HG02623 (cell line): ENCODE data around the gene HIVEP3.

Experiments used
- ATAC-seq: cut with Tn5 transposase; IDR thresholded peaks from one replicate; pipeline ENCODE4 v1.9.1; 2021; ENCODE audit warnings: moderate library complexity; ENCODE audit not compliant: unreplicated experiment

HIVEP3 gene

GRCh38 chr1:41545996-41546832, 372.5 kb downstream of the HIVEP3 start:
- ATAC-seq = no peak

DNA sequence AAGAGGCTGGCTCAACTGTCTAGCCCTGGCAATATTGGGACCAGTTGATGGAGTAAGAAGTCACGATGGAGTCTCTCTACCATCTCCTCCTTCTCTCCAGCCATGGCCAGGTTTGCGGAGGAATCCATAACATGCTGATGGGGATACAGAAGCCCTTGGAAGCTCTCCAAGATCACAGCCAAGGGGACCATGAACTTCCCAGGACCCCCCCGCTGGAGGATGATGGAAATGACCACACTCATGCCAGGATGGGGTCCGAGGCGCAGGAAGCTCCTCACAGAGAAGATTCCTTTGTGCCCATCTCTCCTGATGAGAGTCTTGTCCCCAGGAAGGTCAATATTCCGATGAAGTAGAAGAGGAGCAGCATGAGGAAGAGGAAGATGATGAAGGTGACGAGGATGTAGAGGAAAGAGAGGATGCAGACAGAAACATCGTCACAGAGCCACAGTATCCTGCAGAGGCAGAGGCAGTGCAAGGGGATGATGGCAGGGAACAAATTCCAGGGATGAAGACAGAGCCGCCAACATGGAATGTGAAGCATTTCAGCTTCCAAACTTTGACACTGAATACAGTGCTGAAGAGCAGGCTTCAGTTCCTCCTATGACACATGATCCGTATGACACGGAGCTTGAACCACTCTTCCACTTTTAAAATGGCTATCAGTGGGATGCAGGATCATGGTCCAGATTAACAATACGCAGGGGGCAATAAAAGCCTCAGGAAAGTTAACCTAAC, 376.4 kb downstream of the HIVEP3 start:
- ATAC-seq = no peak

DNA sequence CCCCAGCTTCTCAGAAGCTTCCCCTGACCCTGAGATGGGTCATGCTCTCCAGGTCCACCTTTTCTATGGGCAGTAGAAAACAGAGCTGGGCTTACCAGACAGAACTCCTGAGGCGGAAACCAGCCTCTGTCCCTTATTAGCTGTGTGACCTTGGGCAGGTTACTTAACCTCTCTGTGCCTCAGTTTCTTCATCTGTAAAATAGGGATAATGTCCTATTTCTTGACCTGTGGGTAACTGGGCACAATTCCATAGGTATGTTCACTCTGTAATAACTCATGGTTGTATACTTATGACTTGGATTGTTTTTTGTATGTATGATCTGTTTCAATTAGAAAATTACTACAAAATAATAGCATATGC, 377.1 kb downstream of the HIVEP3 start:
- no peak for ATAC-seq

DNA sequence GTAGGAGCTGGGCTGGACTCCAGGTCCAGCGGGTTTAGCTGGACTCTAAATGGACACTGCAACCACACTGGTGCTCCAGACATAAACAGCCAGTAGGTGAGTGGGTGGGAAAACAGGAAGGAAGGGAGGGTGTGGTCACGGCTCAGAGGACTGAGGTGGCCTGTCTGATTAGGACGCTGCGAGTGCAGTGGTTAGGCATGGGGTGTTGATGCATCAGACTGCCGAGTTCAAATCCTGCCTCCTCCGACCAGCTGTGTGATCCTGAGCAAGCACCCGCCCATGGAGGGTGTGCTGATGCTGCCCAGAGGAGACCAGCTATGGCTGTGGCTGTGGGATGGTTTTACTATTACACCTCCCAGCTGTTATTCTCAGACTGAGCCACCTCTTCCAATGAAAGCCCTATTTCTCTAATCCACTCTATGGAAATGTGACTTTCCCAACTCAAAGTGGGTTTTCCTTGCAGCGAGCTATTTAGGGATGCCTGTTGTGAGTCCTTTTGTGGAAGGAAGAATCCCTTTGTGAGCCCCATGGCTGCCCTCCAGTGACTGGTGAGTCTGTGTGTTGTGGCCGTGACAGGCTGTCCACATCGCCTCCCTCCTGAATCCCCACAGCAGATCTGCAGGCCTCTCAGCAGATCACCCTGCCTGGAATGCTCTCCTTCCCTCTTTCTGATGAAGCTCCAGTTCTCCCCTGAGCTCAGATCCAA, 377.7 kb downstream of the HIVEP3 start:
- no peak for ATAC-seq

- ATAC-seq = no peak
These were observed 378.7 kb downstream of the HIVEP3 start for GRCh38 chr1:41539999-41540398.

GRCh38 chr1:41539418-41539805, 379.3 kb downstream of the HIVEP3 start:
- no peak for ATAC-seq

GRCh38 chr1:41538741-41539417, 379.8 kb downstream of the HIVEP3 start:
- no peak for ATAC-seq

GRCh38 chr1:41537788-41538351, 380.9 kb downstream of the HIVEP3 start:
- ATAC-seq = no peak

DNA sequence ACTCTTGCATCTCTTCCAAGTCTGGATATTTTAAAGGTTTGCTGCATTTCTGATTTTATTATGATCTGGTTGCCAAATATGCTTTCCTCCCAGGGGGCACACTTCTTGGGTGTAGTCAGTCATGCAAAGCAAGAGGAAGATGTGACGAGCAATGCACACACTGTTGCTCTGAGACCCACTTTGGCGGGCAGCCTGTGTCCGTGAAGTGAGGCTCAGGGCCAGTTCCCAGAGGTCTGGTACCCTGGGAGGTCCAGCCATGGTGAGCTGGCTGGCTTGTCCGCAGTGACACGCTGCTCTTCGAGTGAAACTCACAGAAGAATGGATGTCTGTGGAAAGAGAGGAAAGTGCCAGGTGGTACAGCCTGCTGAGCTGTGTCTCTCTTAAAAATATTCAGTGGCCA, 381.5 kb downstream of the HIVEP3 start:
- ATAC-seq = no peak

DNA sequence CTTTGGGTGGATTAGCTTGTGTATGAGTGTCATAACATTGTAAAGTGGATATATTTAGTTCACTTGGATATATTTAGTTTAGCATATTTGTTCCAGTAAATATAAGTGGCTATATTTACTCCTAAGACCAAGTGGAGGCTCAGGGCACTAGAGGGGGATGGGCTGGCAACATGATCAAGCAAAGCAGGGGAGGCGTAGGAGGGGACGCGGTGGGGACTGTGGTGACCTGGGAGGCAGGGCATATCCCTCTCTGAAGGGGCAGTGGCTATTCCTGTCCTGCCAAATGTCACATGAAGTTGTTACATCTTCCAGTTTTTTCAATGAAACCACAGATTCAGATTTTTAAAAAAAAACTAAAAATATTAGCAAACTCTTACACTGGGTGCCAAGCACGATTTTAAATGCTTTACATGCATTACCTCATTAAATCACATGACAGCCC, 382.3 kb downstream of the HIVEP3 start:
- ATAC-seq = no peak

GRCh38 chr1:41535716-41536115, 383.0 kb downstream of the HIVEP3 start:
- no peak for ATAC-seq

GRCh38 chr1:41535276-41535675, 383.4 kb downstream of the HIVEP3 start:
- no peak for ATAC-seq

GRCh38 chr1:41534181-41535076, 384.3 kb downstream of the HIVEP3 start:
- ATAC-seq = no peak

DNA sequence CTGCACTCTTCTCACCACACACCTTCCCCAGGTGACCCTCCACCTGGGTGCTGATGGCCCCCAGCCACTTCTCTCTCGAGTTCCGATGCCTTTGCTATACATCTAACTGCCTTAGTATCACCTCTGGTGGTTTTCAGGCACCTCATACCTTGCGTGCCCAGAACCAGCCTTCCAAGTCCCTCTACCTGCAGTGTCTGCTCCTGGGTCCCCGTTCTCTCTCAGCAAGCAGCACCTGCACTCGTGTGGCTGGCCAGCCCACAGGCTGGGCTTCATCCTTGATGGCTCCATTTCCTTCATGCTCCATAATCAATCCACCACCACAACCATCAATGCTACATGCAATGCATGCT, 385.0 kb downstream of the HIVEP3 start:
- no peak for ATAC-seq

DNA sequence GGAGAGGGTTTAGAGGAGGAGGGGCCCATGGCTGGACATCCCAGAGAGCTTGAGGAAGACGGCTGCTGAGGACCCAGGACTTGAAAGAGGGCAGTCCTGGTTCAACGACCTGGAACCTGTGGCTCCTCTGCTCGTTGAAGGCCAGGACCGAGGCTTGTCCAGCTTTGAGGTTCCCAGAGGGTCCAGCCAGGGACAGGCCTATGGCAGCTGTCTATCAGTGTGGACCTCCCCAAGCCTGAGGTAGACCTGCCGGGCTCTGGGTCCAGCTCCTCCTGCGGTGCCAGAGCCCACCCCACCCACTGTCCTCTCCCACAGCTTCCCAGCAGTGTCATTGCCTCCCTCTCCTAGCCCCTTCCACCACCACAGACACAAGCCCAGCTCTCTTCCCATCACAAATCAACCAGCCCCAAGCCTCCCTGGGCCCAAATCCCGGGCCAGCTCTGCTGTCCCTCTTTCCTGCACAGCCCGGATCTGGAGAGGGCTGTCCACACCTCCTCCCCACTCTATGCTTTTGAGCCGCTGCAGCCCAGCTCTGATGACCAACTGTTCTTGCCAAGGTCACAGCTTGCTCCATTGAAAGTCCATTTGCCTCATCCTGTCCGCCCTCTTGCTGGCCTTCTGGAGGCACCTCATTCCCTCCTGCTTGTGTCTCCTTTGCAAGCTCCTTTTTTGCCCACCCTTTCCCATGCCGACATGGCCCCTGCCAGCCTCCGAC, 385.5 kb downstream of the HIVEP3 start:
- ATAC-seq = no peak

DNA sequence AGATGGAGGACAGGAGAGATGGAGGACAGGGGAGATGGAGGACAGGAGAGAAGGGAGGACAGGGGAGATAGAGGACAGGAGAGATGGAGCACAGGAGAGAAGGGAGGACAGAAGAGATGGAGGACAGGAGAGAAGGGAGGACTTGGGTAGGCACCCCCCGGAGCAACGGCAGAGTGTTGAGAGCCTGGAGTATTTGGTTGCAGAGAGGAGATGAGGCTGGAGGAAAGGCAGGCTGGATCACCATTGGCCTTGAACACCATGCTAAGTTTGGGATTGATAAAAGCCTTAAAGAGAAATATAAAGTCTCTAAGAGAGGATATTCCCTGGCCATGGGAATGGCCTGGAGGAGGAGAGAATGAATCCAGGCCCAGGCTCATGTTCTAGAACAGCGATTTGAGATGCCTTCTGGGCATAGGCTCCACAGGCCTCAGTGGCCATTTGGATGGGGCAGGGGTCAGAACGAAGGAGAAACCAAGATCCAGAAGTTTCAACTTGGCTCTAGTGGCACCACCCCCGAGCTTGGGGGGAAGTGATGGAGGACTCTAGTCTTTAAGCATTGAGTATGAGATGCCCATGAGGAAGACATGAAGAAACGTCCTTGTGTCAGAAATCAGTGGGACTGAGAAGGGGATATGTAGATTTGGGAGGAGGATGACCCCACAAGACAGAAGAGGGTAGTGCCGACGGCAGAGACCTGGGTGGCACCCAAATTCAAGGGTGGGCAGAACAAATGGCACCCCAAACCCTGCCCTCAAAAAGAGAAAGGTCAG, 386.3 kb downstream of the HIVEP3 start:
- no peak for ATAC-seq

GRCh38 chr1:41530411-41530810, 388.3 kb downstream of the HIVEP3 start:
- ATAC-seq = no peak

DNA sequence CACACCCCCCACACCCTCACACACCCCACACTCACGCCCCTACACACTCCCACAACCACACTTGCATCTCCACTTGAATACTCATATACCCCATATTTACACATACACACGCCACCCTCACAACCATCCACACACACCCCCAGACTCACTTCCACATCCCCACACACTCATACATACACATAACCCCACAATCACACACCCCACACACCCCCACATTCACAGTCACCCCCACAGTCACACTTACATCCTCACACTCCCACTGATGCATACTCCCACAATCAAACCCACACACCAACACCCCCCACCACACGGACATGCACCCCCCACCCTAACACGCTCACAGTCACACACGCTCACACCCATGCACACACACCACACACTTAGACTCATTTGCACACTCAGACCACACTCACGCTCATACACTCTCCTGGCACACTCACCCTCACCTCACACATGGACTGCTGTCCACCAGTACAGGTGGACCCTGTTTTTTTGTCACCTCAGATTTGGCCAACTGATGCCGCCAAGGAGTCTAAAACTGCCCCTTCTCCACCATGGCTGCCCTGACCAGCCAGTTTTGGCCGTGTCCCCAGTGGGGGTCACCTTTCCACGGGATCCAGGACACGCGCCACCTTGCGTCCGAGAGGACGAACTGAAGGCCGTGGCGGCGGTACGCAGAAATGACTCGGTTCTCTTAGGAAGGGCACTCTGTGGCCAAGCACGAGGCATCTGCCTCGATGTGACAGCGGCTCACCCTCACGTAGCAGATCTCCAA, 388.9 kb downstream of the HIVEP3 start:
- ATAC-seq = no peak
